HepG2 (cell line): Measurements from ENCODE around the gene STX5. TPM values are rescaled to one million over a fixed set of nuclear protein-coding genes. Genes with fewer than 3 reads are reported as not detected.

ENCODE experiments used
- ATAC-seq: fragments of 200-7000 bp; cut with Tn5 transposase; 3 replicates; pipeline ENCODE4 v1.9.1; 2020; ENCODE audit warnings: mild to moderate bottlenecking, moderate library complexity
- BruUV-seq: library from RNA; stranded (reverse); fragments of 400-500 nt; replicated peaks from 2 replicates; lab custom pipeline; 2021; lab: Mats Ljungman, UMichigan
- CTCF ChIA-PET: fragments of 300-600 bp; formaldehyde crosslinking; extraction: SDS; loops from one replicate; lab custom pipeline; 2021; ENCODE audit warnings: low total read pairs, inconsistent platforms, low intra/inter-chr PET ratio; lab: Yijun Ruan, JAX
- POLR2A ChIA-PET: fragments of 350-600 bp; sonication (Branson Sonifier 250); formaldehyde crosslinking; loops from one replicate; lab custom pipeline; 2020; ENCODE audit warnings: antibody characterized with exemption, inconsistent platforms; lab: Yijun Ruan, JAX
- DNase-seq: peaks from one replicate; pipeline ENCODE4 v3.0.0-alpha.2; 2015; ENCODE audit warnings: low spot score
- FAIRE-seq: peaks from 3 replicates; lab custom pipeline; 2011; peaks lifted over from hg19 to GRCh38; lab: Jason Lieb, UNC
- H2AFZ ChIP-seq: one replicate; pipeline ENCODE4 v1.6.1; 2011; ENCODE audit warnings: low read length, inconsistent platforms
- H3K27ac ChIP-seq: fragments of 300-600 bp; 3 replicates; pipeline ENCODE4 v1.8.0; 2011; ENCODE audit warnings: mixed run types, mild to moderate bottlenecking, mixed read lengths, low read length, inconsistent platforms; ENCODE audit not compliant: insufficient read depth; ENCODE audit errors: extremely low read length
- H3K27me3 ChIP-seq, 2 experiments: fragments of 200-600 bp in 1 of 2; 2 replicates in 1 of 2; 3 replicates in 1 of 2; pipeline versions ENCODE4 v1.6.0 to v1.8.0; 2011; ENCODE audit warnings: low read length in 2 of 2, mild to moderate bottlenecking in 2 of 2, moderate library complexity in 2 of 2, inconsistent platforms in 1 of 2; ENCODE audit not compliant: insufficient read depth in 2 of 2, control insufficient read depth in 1 of 2
- H3K36me3 ChIP-seq, 2 experiments: fragments of 200-600 bp in 1 of 2; replicated peaks in 1 of 2; 2 replicates in 1 of 2; 3 replicates in 1 of 2; pipeline versions ENCODE4 v1.5.1 to v1.8.0; 2011; ENCODE audit warnings: low read length in 2 of 2, inconsistent platforms in 1 of 2; ENCODE audit not compliant: insufficient read depth in 2 of 2, control insufficient read depth in 1 of 2
- H3K4me1 ChIP-seq: 2 replicates; pipeline ENCODE4 v1.5.1; 2012; ENCODE audit warnings: low read length, inconsistent platforms; ENCODE audit not compliant: insufficient read depth
- H3K4me2 ChIP-seq: 2 replicates; pipeline ENCODE4 v1.6.0; 2011; ENCODE audit warnings: low read depth, low read length, inconsistent platforms
- H3K4me3 ChIP-seq, 3 experiments: fragments of 200-600 bp in 1 of 3; sonication (generic), shearing (Covaris generic) in 1 of 3; replicated peaks in 1 of 3; 2 replicates each; pipeline ENCODE4 v1.5.1; 2011 to 2016; ENCODE audit warnings: low read length in 3 of 3, inconsistent platforms in 2 of 3, low read depth in 2 of 3, mild to moderate bottlenecking in 2 of 3, control low read depth in 1 of 3, mixed read lengths in 1 of 3; ENCODE audit not compliant: insufficient read depth in 1 of 3
- H3K79me2 ChIP-seq: one replicate; pipeline ENCODE4 v1.6.1; 2011; ENCODE audit warnings: low read length, inconsistent platforms; ENCODE audit not compliant: insufficient read depth
- H3K9ac ChIP-seq: 2 replicates; pipeline ENCODE4 v1.6.0; 2011; ENCODE audit warnings: mild to moderate bottlenecking, low read depth, low read length, inconsistent platforms; ENCODE audit not compliant: insufficient read depth
- H3K9me3 ChIP-seq: 2 replicates; pipeline ENCODE4 v1.5.1; 2012; ENCODE audit warnings: mild to moderate bottlenecking, low read length
- H4K20me1 ChIP-seq: 2 replicates; pipeline ENCODE4 v1.6.0; 2011; ENCODE audit warnings: inconsistent platforms, mild to moderate bottlenecking, low read length, moderate library complexity; ENCODE audit not compliant: insufficient read depth
- DBP ChIP-seq: sonication (generic); formaldehyde crosslinking; IDR thresholded peaks from 2 replicates; pipeline ENCODE4 v1.4.0; 2020; ENCODE audit warnings: missing genetic modification reagents; ENCODE audit errors: not compliant biosample characterization
- HOXA9 ChIP-seq: sonication (generic); formaldehyde crosslinking; IDR thresholded peaks from 2 replicates; pipeline ENCODE4 v1.8.1; 2022; ENCODE audit warnings: missing genetic modification reagents, mild to moderate bottlenecking, moderate library complexity, borderline replicate concordance
- JUND ChIP-seq: sonication (generic); formaldehyde crosslinking; IDR thresholded peaks from 2 replicates; pipeline ENCODE4 v1.8.0; 2022; ENCODE audit warnings: mild to moderate bottlenecking, missing genetic modification reagents
- MTA1 ChIP-seq: sonication (generic); formaldehyde crosslinking; IDR thresholded peaks from 2 replicates; pipeline ENCODE4 v1.4.0; 2020; ENCODE audit warnings: missing genetic modification reagents, mild to moderate bottlenecking, borderline replicate concordance
- NKX3-1 ChIP-seq: sonication (generic); formaldehyde crosslinking; IDR thresholded peaks from 2 replicates; pipeline ENCODE4 v1.5.0; 2020; ENCODE audit warnings: missing genetic modification reagents
- SP5 ChIP-seq: IDR thresholded peaks from 2 replicates; pipeline ENCODE4 v1.6.1; 2016; ENCODE audit warnings: low read depth, borderline replicate concordance
- ZBTB14 ChIP-seq: sonication (generic); formaldehyde crosslinking; IDR thresholded peaks from 2 replicates; pipeline ENCODE4 v1.4.0; 2020; ENCODE audit warnings: missing genetic modification reagents
- ZBTB43 ChIP-seq: sonication (generic); formaldehyde crosslinking; conservative IDR thresholded peaks from 2 replicates; pipeline ENCODE4 v1.4.0; 2020; ENCODE audit warnings: missing genetic modification reagents
- ZKSCAN1 ChIP-seq: fragments of 150-350 bp; IDR thresholded peaks from 2 replicates; pipeline ENCODE4 v1.6.1; 2014; ENCODE audit warnings: low read length
- ZNF30 ChIP-seq: sonication (generic); formaldehyde crosslinking; IDR thresholded peaks from 2 replicates; pipeline ENCODE4 v1.5.0; 2020; ENCODE audit warnings: mild to moderate bottlenecking, missing genetic modification reagents
- ZNF331 ChIP-seq: sonication (generic); formaldehyde crosslinking; IDR thresholded peaks from 2 replicates; pipeline ENCODE4 v1.4.0; 2020; ENCODE audit warnings: missing genetic modification reagents
- ZNF34 ChIP-seq: sonication (generic); formaldehyde crosslinking; IDR thresholded peaks from 2 replicates; pipeline ENCODE4 v1.4.0; 2020; ENCODE audit warnings: mild to moderate bottlenecking, missing genetic modification reagents, borderline replicate concordance
- ZNF441 ChIP-seq: sonication (generic); formaldehyde crosslinking; IDR thresholded peaks from 2 replicates; pipeline ENCODE4 v1.7.0; 2021; ENCODE audit warnings: missing genetic modification reagents, borderline replicate concordance
- ZNF605 ChIP-seq: sonication (generic); formaldehyde crosslinking; IDR thresholded peaks from 2 replicates; pipeline ENCODE4 v1.8.0; 2022; ENCODE audit warnings: mild to moderate bottlenecking, missing genetic modification reagents
- ZSCAN22 ChIP-seq: sonication (generic); formaldehyde crosslinking; IDR thresholded peaks from 2 replicates; pipeline ENCODE4 v1.4.0; 2020; ENCODE audit warnings: mild to moderate bottlenecking, missing genetic modification reagents
- WGBS: methylation state at CpG from one replicate; pipeline ENCODE4 v1.1.6; 2017; ENCODE audit warnings: low lambda C conversion rate; 5-methylcytosine and 5-hydroxymethylcytosine counted together
- in situ Hi-C: cut with HindIII; loops from 2 replicates; pipeline ENCODE4 v1.10.0; 2017; ENCODE audit warnings: low pct_unique_long_range_greater_than_20kb; ENCODE audit not compliant: extremely low pct_ligation_motif_present
- intact Hi-C: fragments of 100-400 bp; cut with micrococcal nuclease; formaldehyde crosslinking; loops from one replicate; pipeline ENCODE4 v1.10.0; 2022; ENCODE audit not compliant: unreplicated experiment
- polyA plus RNA-seq, 8 experiments: library from polyadenylated mRNA; depleted of rRNA in 3 of 8; stranded (reverse) in 7 of 8; unstranded in 1 of 8; fragments of >200 nt; fragmentation: Illumina TruSeq in 4 of 8; extraction: Trizol in 4 of 8; gene quantifications; 2 replicates each; pipeline versions ENCODE4 v1.2.1 to v1.2.3, GENCODE V29; 2011 to 2016; ENCODE audit warnings: low read depth in 4 of 8, missing spikeins in 1 of 8, mixed read lengths in 1 of 8; ENCODE audit not compliant: insufficient read depth in 1 of 8
- total RNA-seq, 5 experiments: library from RNA; depleted of rRNA; stranded (reverse); fragments of >200 nt; fragmentation: Illumina TruSeq; extraction: Trizol; gene quantifications; 2 replicates each; pipeline ENCODE4 v1.2.3, GENCODE V29; 2016; ENCODE audit warnings: low read depth in 1 of 5

STX5 gene
- total and polyA plus RNA-seq, 2 of the 13 experiments (the other 11 are each of a cell fraction or from before 2014, with no cell fraction given), result 26.9 to 30.0 TPM

- TF ChIP-seq ZBTB43 (CRISPR knock-in tag), result no peak
- no peak for TF ChIP-seq DBP (CRISPR knock-in tag)
- TF ChIP-seq MTA1 (CRISPR knock-in tag), result no peak
- TF ChIP-seq SP5 (CRISPR knock-in tag), result peak; percentile 70; the same call in 1 of the 2 replicates
- no peak for TF ChIP-seq NKX3-1
- no peak for TF ChIP-seq ZSCAN22 (CRISPR knock-in tag)
Observed at GRCh38 chr11:62846177-62846576, 14.3 kb upstream of the STX5 start (continued).

- no peaks in the 10 kb centered on the region for H3K9me3 ChIP-seq
- H4K20me1 ChIP-seq, result no peaks in the 10 kb centered on the region
- no peak overlapping the region for H3K4me3 ChIP-seq
- H3K4me2 ChIP-seq, result no peak overlapping the region
- ChIA-PET POLR2A (interaction anchor here (1.0 to 4.9 kb wide), 3 partner anchors 12 to 91 kb away, joined by 4 to 51 read pairs (median 6); partner anchors contain the start of genes STX5, TEX54 and ZBTB3), CTCF (no interaction called here)
- H3K79me2 ChIP-seq, result peaks cover 2% of the 10 kb centered on the region
- WGBS, result 96% methylated on average over 3 of the region's 3 CpGs
- BruUV-seq, result no TSS peak
- no peak for DNase-seq
- no peak overlapping the region for H3K9ac ChIP-seq
- ATAC-seq, result no peak
- FAIRE-seq, result no peak
- TF ChIP-seq ZNF30 (CRISPR knock-in tag) (no peak), ZNF441 (CRISPR knock-in tag) (no peak), ZNF605 (CRISPR knock-in tag) (no peak), HOXA9 (CRISPR knock-in tag) (no peak), ZNF331 (no peak), ZKSCAN1 (no peak), ZBTB14 (no peak), ZNF34 (CRISPR knock-in tag) (no peak), JUND (CRISPR knock-in tag) (no peak)
- TF ChIP-seq, all 625 proteins: peak for 0
- in situ Hi-C loops (no loop called here), intact Hi-C loops (loop anchor here (5.0 kb wide), 1 partner anchor 117 kb away; the partner anchor contains the start of genes HNRNPUL2 and TTC9C)
- H3K4me1 ChIP-seq, result peaks cover 37% of the 10 kb centered on the region
- no peaks in the 10 kb centered on the region for H3K36me3 ChIP-seq
- no peaks in the 10 kb centered on the region; a peak in 1 of 5 replicates for H3K27me3 ChIP-seq
- no peak overlapping the region for H3K27ac ChIP-seq
- H2AFZ ChIP-seq, result no peak overlapping the region
Observed at GRCh38 chr11:62844154-62844553, 12.3 kb upstream of the STX5 start.
